ENCODE results near the gene SLC25A34.

The SLC25A34 gene

GRCh38 chr1:15744122-15744679 lies 8.1 kb downstream of the SLC25A34 start:
- no peak overlapping the region for H3K27ac ChIP-seq (ENCODE audit: low read depth, low read length)
- H3K9ac ChIP-seq (ENCODE audit: low read depth, low read length): no peak overlapping the region
- H3K27me3 ChIP-seq (ENCODE audit: control insufficient read depth, insufficient read depth, low read length): no peaks in the 10 kb centered on the region
- no peaks in the 10 kb centered on the region for H3K36me3 ChIP-seq (ENCODE audit: control insufficient read depth, insufficient read depth, low read length)
- H3K9me3 ChIP-seq (ENCODE audit: control insufficient read depth, insufficient read depth, low read length): no peaks in the 10 kb centered on the region
- H3K4me3 ChIP-seq (ENCODE audit: low read depth, low read length): no peak overlapping the region
- H3K4me1 ChIP-seq (ENCODE audit: control insufficient read depth, insufficient read depth, low read length): peaks cover 5% of the 10 kb centered on the region; the same call in 1 of the 2 replicates

DNA sequence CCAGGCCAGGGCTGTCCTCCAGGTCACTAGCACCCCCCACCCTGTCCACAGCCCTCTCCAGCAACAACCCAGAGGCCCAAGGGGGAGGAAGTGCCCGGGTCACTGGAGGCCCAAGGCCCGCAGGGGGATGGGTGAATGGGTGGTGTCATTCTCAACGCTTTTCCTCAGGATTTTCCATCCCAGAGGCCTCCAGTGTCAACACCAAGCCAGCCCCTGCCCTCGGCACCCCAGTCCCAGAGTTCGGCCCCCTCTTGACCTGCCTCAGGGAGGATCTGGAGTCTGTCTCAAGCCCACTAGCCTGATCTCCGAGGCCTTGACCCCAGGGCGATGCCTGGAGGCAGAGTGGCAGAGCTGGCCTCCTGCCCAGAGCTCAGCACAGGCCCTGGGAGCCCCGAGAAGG lies 11.3 kb downstream of the SLC25A34 start:
- no peak overlapping the region for H3K27ac ChIP-seq (ENCODE audit: low read depth, low read length)
- H3K4me3 ChIP-seq (ENCODE audit: low read depth, low read length): no peak overlapping the region
- H3K36me3 ChIP-seq (ENCODE audit: control insufficient read depth, insufficient read depth, low read length): no peaks in the 10 kb centered on the region
- no peaks in the 10 kb centered on the region for H3K27me3 ChIP-seq (ENCODE audit: control insufficient read depth, insufficient read depth, low read length)
- no peaks in the 10 kb centered on the region for H3K9me3 ChIP-seq (ENCODE audit: control insufficient read depth, insufficient read depth, low read length)
- peaks cover 9% of the 10 kb centered on the region; the same call in 1 of the 2 replicates for H3K4me1 ChIP-seq (ENCODE audit: control insufficient read depth, insufficient read depth, low read length)
- H3K9ac ChIP-seq (ENCODE audit: low read depth, low read length): no peak overlapping the region

DNA sequence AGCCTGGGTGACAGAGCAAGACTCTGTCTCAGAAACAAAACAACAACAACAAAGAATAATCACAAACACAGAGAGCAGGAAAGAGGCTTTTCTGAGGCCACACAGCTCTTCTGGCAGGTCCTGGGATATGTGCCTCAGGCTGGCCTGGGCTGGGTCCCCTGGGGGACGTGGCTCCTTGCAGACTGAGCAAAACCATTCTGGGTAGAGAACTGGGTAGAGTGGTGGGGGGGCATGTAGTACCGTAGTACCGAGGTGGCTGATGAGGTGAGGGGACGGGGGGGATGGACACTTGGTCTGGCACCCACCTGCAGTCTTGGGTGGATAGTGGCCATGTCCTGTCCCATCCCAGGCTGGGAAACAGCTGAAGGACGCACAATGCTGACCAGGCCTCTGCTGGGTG lies 12.2 kb downstream of the SLC25A34 start:
- H3K27me3 ChIP-seq (ENCODE audit: control insufficient read depth, insufficient read depth, low read length): no peaks in the 10 kb centered on the region
- H3K36me3 ChIP-seq (ENCODE audit: control insufficient read depth, insufficient read depth, low read length): no peaks in the 10 kb centered on the region
- no peak overlapping the region for H3K27ac ChIP-seq (ENCODE audit: low read depth, low read length)
- no peaks in the 10 kb centered on the region for H3K9me3 ChIP-seq (ENCODE audit: control insufficient read depth, insufficient read depth, low read length)
- no peak overlapping the region for H3K9ac ChIP-seq (ENCODE audit: low read depth, low read length)
- peaks cover 9% of the 10 kb centered on the region; the same call in 1 of the 2 replicates for H3K4me1 ChIP-seq (ENCODE audit: control insufficient read depth, insufficient read depth, low read length)
- no peak overlapping the region for H3K4me3 ChIP-seq (ENCODE audit: low read depth, low read length)

- H3K4me3 ChIP-seq (ENCODE audit: low read depth, low read length): no peak overlapping the region
- H3K27me3 ChIP-seq (ENCODE audit: control insufficient read depth, insufficient read depth, low read length): no peaks in the 10 kb centered on the region
- H3K4me1 ChIP-seq (ENCODE audit: control insufficient read depth, insufficient read depth, low read length): peaks cover 9% of the 10 kb centered on the region; the same call in 1 of the 2 replicates
- H3K9me3 ChIP-seq (ENCODE audit: control insufficient read depth, insufficient read depth, low read length): no peaks in the 10 kb centered on the region
- H3K36me3 ChIP-seq (ENCODE audit: control insufficient read depth, insufficient read depth, low read length): no peaks in the 10 kb centered on the region
- no peak overlapping the region for H3K27ac ChIP-seq (ENCODE audit: low read depth, low read length)
- H3K9ac ChIP-seq (ENCODE audit: low read depth, low read length): no peak overlapping the region
These were observed 12.8 kb downstream of the SLC25A34 start for GRCh38 chr1:15748690-15749398.

DNA sequence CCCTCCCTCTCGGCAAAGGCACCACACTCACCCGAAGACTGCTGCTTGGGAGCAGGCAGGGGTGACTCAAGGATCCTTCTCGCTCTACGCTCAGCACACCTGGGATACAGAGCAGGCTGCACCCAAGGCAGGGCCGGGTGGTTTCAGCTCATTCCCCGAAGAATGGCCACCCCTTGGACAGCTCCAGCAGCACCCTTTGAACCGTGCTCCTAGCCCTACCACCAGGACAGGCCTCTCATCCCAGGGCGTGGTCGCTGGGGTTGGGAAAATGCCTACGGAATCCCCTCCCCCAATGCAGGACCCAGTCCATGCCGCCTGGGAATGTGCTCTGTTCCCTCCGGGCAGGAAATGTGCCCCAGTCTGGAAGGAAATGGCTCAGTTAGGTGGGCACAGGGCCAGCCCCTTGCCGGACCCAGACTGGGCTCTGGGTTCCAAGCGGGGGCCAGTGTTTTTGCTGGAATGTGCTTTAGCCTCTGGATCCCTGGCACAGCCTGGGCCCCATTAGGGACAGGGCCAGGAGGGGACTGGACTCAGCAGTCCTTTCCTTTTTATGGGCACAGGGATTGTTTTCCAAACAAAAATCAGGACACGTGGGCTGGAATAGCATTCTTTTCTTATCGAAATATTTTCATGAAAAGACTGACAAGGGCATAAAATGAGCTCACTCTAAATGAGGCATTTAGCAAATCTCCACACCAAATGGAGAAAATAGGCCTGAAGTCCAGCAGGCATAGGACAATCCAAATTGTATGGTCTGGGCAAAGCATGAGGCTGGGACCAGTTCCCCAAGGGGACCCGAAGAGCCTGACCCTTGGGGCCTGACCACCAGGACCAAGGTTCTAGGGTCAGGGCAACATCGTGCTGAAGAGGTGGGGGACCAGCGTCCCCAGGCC lies 13.6 kb downstream of the SLC25A34 start:
- H3K4me1 ChIP-seq (ENCODE audit: control insufficient read depth, insufficient read depth, low read length): peaks cover 9% of the 10 kb centered on the region; the same call in 1 of the 2 replicates
- H3K9ac ChIP-seq (ENCODE audit: low read depth, low read length): no peak overlapping the region
- no peaks in the 10 kb centered on the region for H3K36me3 ChIP-seq (ENCODE audit: control insufficient read depth, insufficient read depth, low read length)
- no peaks in the 10 kb centered on the region for H3K27me3 ChIP-seq (ENCODE audit: control insufficient read depth, insufficient read depth, low read length)
- H3K27ac ChIP-seq (ENCODE audit: low read depth, low read length): no peak overlapping the region
- no peak overlapping the region for H3K4me3 ChIP-seq (ENCODE audit: low read depth, low read length)
- H3K9me3 ChIP-seq (ENCODE audit: control insufficient read depth, insufficient read depth, low read length): no peaks in the 10 kb centered on the region

DNA sequence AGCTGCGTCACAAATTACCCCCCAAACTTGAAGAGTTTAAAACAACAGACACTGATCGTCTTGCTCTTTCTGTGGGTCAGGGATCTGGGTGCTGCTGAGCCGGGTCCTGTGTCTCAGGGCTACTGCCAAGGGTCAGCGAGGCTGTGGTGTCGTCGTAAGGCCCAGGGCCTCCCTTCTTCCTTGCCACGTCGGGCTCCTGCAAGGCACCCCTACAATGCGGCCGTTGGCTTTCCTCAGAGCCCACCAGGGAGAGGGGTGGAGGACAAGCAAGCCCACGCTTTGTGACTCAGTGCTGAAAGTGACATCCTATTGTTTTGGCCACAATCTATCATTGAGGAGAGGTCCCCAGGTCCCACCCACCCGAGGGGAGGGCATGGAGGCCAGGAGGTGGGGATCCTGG lies 14.9 kb downstream of the SLC25A34 start:
- Histone ChIP-seq H3K9ac (ENCODE audit: low read depth, low read length) (no peak overlapping the region), H3K4me3 (ENCODE audit: low read depth, low read length) (no peak overlapping the region), H3K36me3 (ENCODE audit: control insufficient read depth, insufficient read depth, low read length) (no peaks in the 10 kb centered on the region), H3K4me1 (ENCODE audit: control insufficient read depth, insufficient read depth, low read length) (peaks cover 16% of the 10 kb centered on the region), H3K27me3 (ENCODE audit: control insufficient read depth, insufficient read depth, low read length) (no peaks in the 10 kb centered on the region), H3K27ac (ENCODE audit: low read depth, low read length) (no peak overlapping the region), H3K9me3 (ENCODE audit: control insufficient read depth, insufficient read depth, low read length) (no peaks in the 10 kb centered on the region)

- Histone ChIP-seq H3K4me1 (ENCODE audit: control insufficient read depth, insufficient read depth, low read length) (peaks cover 23% of the 10 kb centered on the region), H3K4me3 (ENCODE audit: low read depth, low read length) (no peak overlapping the region), H3K27ac (ENCODE audit: low read depth, low read length) (no peak overlapping the region), H3K9ac (ENCODE audit: low read depth, low read length) (no peak overlapping the region), H3K36me3 (ENCODE audit: control insufficient read depth, insufficient read depth, low read length) (no peaks in the 10 kb centered on the region), H3K27me3 (ENCODE audit: control insufficient read depth, insufficient read depth, low read length) (no peaks in the 10 kb centered on the region), H3K9me3 (ENCODE audit: control insufficient read depth, insufficient read depth, low read length) (no peaks in the 10 kb centered on the region)
These were observed 15.7 kb downstream of the SLC25A34 start for GRCh38 chr1:15751717-15752116.

- Histone ChIP-seq H3K27ac (ENCODE audit: low read depth, low read length) (no peak overlapping the region), H3K27me3 (ENCODE audit: control insufficient read depth, insufficient read depth, low read length) (no peaks in the 10 kb centered on the region), H3K9me3 (ENCODE audit: control insufficient read depth, insufficient read depth, low read length) (no peaks in the 10 kb centered on the region), H3K36me3 (ENCODE audit: control insufficient read depth, insufficient read depth, low read length) (no peaks in the 10 kb centered on the region), H3K4me1 (ENCODE audit: control insufficient read depth, insufficient read depth, low read length) (peaks cover 36% of the 10 kb centered on the region), H3K4me3 (ENCODE audit: low read depth, low read length) (no peak overlapping the region), H3K9ac (ENCODE audit: low read depth, low read length) (no peak overlapping the region)
These were observed 17.7 kb downstream of the SLC25A34 start for GRCh38 chr1:15753776-15754175.

GRCh38 chr1:15755021-15755645 lies 19.1 kb downstream of the SLC25A34 start:
- Histone ChIP-seq H3K9me3 (ENCODE audit: control insufficient read depth, insufficient read depth, low read length) (no peaks in the 10 kb centered on the region), H3K27me3 (ENCODE audit: control insufficient read depth, insufficient read depth, low read length) (no peaks in the 10 kb centered on the region), H3K27ac (ENCODE audit: low read depth, low read length) (no peak overlapping the region), H3K9ac (ENCODE audit: low read depth, low read length) (no peak overlapping the region), H3K4me3 (ENCODE audit: low read depth, low read length) (no peak overlapping the region), H3K36me3 (ENCODE audit: control insufficient read depth, insufficient read depth, low read length) (no peaks in the 10 kb centered on the region), H3K4me1 (ENCODE audit: control insufficient read depth, insufficient read depth, low read length) (peaks cover 27% of the 10 kb centered on the region)

DNA sequence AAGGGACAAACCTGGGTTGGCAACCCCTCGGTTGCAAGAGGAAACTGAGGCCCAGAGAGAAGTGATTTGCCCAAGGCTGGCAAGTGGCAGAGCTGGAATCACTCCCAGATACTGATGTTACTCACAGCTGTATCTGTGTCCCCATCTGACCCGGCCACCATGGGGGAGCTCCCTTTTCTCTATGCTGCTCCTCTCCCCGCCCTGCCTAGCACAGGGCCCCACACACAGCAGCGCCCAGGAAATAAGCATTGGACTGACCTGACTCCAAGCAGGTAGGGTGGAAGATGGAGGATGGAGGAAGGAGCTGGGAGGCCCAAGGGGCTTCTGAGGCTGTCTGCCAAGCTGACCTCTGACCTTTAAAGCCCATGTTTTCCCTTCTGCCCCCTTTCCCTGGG lies 19.6 kb downstream of the SLC25A34 start:
- no peak overlapping the region for H3K27ac ChIP-seq (ENCODE audit: low read depth, low read length)
- no peaks in the 10 kb centered on the region for H3K9me3 ChIP-seq (ENCODE audit: control insufficient read depth, insufficient read depth, low read length)
- H3K36me3 ChIP-seq (ENCODE audit: control insufficient read depth, insufficient read depth, low read length): no peaks in the 10 kb centered on the region
- H3K9ac ChIP-seq (ENCODE audit: low read depth, low read length): no peak overlapping the region
- H3K27me3 ChIP-seq (ENCODE audit: control insufficient read depth, insufficient read depth, low read length): no peaks in the 10 kb centered on the region
- H3K4me1 ChIP-seq (ENCODE audit: control insufficient read depth, insufficient read depth, low read length): peaks cover 28% of the 10 kb centered on the region
- H3K4me3 ChIP-seq (ENCODE audit: low read depth, low read length): no peak overlapping the region
